H1 (cell line): ENCODE measurements around the gene SEC61G. TPM values are rescaled to one million over a fixed set of nuclear protein-coding genes. Genes with fewer than 3 reads are reported as not detected.

Experiments used
- CTCF ChIA-PET: fragments of 300-600 bp; sonication (Branson Sonifier 250); formaldehyde crosslinking; loops from one replicate; lab custom pipeline; 2021; ENCODE audit not compliant: partially characterized antibody; lab: Charles Lee
- POLR2A ChIA-PET: fragments of 300-600 bp; sonication (Branson Sonifier 250); formaldehyde crosslinking; loops from one replicate; lab custom pipeline; 2021; ENCODE audit warnings: inconsistent platforms; ENCODE audit not compliant: partially characterized antibody; lab: Charles Lee
- DNase-seq, 2 experiments: peaks; one replicate each; pipeline versions ENCODE4 v3.0.0 to v3.0.0-alpha.2; 2010 to 2022; ENCODE audit warnings: low spot score in 2 of 2, low read depth in 1 of 2, mixed read lengths in 1 of 2
- FAIRE-seq: peaks from 2 replicates; lab custom pipeline; 2011; peaks lifted over from hg19 to GRCh38; lab: Jason Lieb, UNC
- H2AFZ ChIP-seq: 2 replicates; pipeline ENCODE4 v1.8.1; 2012; ENCODE audit warnings: low read length, inconsistent platforms
- H2AK5ac ChIP-seq: 2 replicates; pipeline ENCODE4 v1.6.1; 2013; ENCODE audit warnings: low read depth, low read length
- H2BK120ac ChIP-seq: replicated peaks from 2 replicates; pipeline ENCODE3; 2013; ENCODE audit warnings: low read depth, low read length, inconsistent platforms
- H2BK12ac ChIP-seq: 2 replicates; pipeline ENCODE4 v1.6.1; 2013; ENCODE audit warnings: low read depth, low read length
- H2BK15ac ChIP-seq: 2 replicates; pipeline ENCODE4 v1.6.1; 2013; ENCODE audit warnings: low read length
- H2BK20ac ChIP-seq: 2 replicates; pipeline ENCODE4 v1.6.1; 2013; ENCODE audit warnings: low read length
- H2BK5ac ChIP-seq: 2 replicates; pipeline ENCODE4 v1.6.1; 2013; ENCODE audit warnings: low read depth, low read length
- H3K14ac ChIP-seq: 2 replicates; pipeline ENCODE4 v1.6.1; 2013; ENCODE audit warnings: inconsistent platforms; ENCODE audit not compliant: insufficient read length
- H3K18ac ChIP-seq: 2 replicates; pipeline ENCODE4 v1.6.1; 2013; ENCODE audit warnings: low read length; ENCODE audit errors: extremely low read depth
- H3K23ac ChIP-seq: 2 replicates; pipeline ENCODE4 v1.6.1; 2013; ENCODE audit warnings: inconsistent platforms; ENCODE audit not compliant: insufficient read length
- H3K23me2 ChIP-seq: 2 replicates; pipeline ENCODE4 v1.6.1; 2013; ENCODE audit warnings: low read depth, low read length
- H3K27ac ChIP-seq: 2 replicates; pipeline ENCODE4 v1.6.1; 2011; ENCODE audit warnings: low read depth, low read length, inconsistent platforms
- H3K27me3 ChIP-seq, 4 experiments: replicated peaks in 1 of 4; 1 replicate in 1 of 4; 2 replicates in 3 of 4; pipeline versions ENCODE4 v1.6.1 to v1.8.1; 2011 to 2013; ENCODE audit warnings: low read length in 3 of 4, mild to moderate bottlenecking in 3 of 4, inconsistent platforms in 2 of 4, mixed read lengths in 2 of 4, moderate library complexity in 1 of 4; ENCODE audit not compliant: control insufficient read depth in 3 of 4, insufficient read depth in 3 of 4; ENCODE audit errors: extremely low read depth in 1 of 4
- H3K36me3 ChIP-seq, 4 experiments: 2 replicates each; pipeline versions ENCODE4 v1.6.1 to v1.8.1; 2011 to 2013; ENCODE audit warnings: mild to moderate bottlenecking in 4 of 4, low read length in 3 of 4, moderate library complexity in 2 of 4, control low read depth in 1 of 4, inconsistent platforms in 1 of 4; ENCODE audit not compliant: insufficient read depth in 4 of 4, control insufficient read depth in 2 of 4
- H3K4ac ChIP-seq: replicated peaks from 2 replicates; pipeline ENCODE3; 2013; ENCODE audit warnings: low read length, low read depth, mixed read lengths, inconsistent platforms; ENCODE audit not compliant: insufficient read length
- H3K4me1 ChIP-seq, 4 experiments: replicated peaks in 1 of 4; 1 replicate in 1 of 4; 2 replicates in 3 of 4; pipeline versions ENCODE4 v1.6.1 to v1.8.1; 2011 to 2013; ENCODE audit warnings: low read length in 3 of 4, inconsistent platforms in 2 of 4, mixed read lengths in 1 of 4; ENCODE audit not compliant: insufficient read depth in 4 of 4, control insufficient read depth in 3 of 4
- H3K4me2 ChIP-seq, 2 experiments: 2 replicates each; pipeline versions ENCODE4 v1.6.1 to v1.8.1; 2011 to 2013; ENCODE audit warnings: low read depth in 2 of 2, low read length in 2 of 2, control low read depth in 1 of 2, inconsistent platforms in 1 of 2, mild to moderate bottlenecking in 1 of 2; ENCODE audit not compliant: insufficient read depth in 1 of 2
- H3K4me3 ChIP-seq, 4 experiments: fragments of 200-600, 300-600 bp in 1 of 4; sonication (generic), shearing (Covaris generic), sonication (Bioruptor Twin) in 1 of 4; 2 replicates each; pipeline versions ENCODE4 v1.5.1 to v1.8.1; 2011 to 2016; ENCODE audit warnings: low read length in 4 of 4, low read depth in 3 of 4, control low read depth in 2 of 4, inconsistent platforms in 2 of 4, mild to moderate bottlenecking in 2 of 4, mixed read lengths in 1 of 4, moderate library complexity in 1 of 4; ENCODE audit not compliant: insufficient read depth in 2 of 4; ENCODE audit errors: extremely low read depth in 1 of 4
- H3K56ac ChIP-seq: replicated peaks from 2 replicates; pipeline ENCODE3; 2013; ENCODE audit warnings: low read depth, mild to moderate bottlenecking, mixed read lengths, low read length, inconsistent platforms; ENCODE audit not compliant: insufficient read length
- H3K79me1 ChIP-seq: 2 replicates; pipeline ENCODE4 v1.6.1; 2013; ENCODE audit warnings: low read depth, low read length, control low read depth
- H3K79me2 ChIP-seq, 2 experiments: 2 replicates each; pipeline versions ENCODE4 v1.6.1 to v1.8.1; 2012 to 2013; ENCODE audit warnings: low read length in 2 of 2, mild to moderate bottlenecking in 2 of 2, inconsistent platforms in 1 of 2; ENCODE audit not compliant: insufficient read depth in 2 of 2, control insufficient read depth in 1 of 2
- H3K9ac ChIP-seq, 4 experiments: replicated peaks in 1 of 4; 1 replicate in 1 of 4; 2 replicates in 3 of 4; pipeline versions ENCODE4 v1.6.1 to v1.8.1; 2011 to 2013; ENCODE audit warnings: low read depth in 3 of 4, low read length in 3 of 4, control low read depth in 2 of 4, mild to moderate bottlenecking in 2 of 4, moderate library complexity in 2 of 4, inconsistent platforms in 1 of 4; ENCODE audit errors: extremely low read depth in 1 of 4
- H3K9me3 ChIP-seq, 2 experiments: 2 replicates each; pipeline versions ENCODE4 v1.6.1 to v1.8.1; 2012 to 2013; ENCODE audit warnings: mild to moderate bottlenecking in 2 of 2, moderate library complexity in 2 of 2, control low read depth in 1 of 2, inconsistent platforms in 1 of 2, low read depth in 1 of 2, low read length in 1 of 2, mixed read lengths in 1 of 2; ENCODE audit not compliant: insufficient read depth in 2 of 2
- H4K20me1 ChIP-seq, 2 experiments: replicated peaks in 1 of 2; 2 replicates each; pipeline versions ENCODE3 to v1.8.1; 2011 to 2013; ENCODE audit warnings: inconsistent platforms in 2 of 2, low read length in 2 of 2, mild to moderate bottlenecking in 1 of 2; ENCODE audit not compliant: insufficient read depth in 2 of 2, control insufficient read depth in 1 of 2
- H4K5ac ChIP-seq: 2 replicates; pipeline ENCODE4 v1.6.1; 2013; ENCODE audit warnings: low read length, low read depth, mixed read lengths, inconsistent platforms; ENCODE audit not compliant: insufficient read length
- H4K8ac ChIP-seq: 2 replicates; pipeline ENCODE4 v1.8.0; 2013; ENCODE audit warnings: mild to moderate bottlenecking, moderate library complexity, low read length, inconsistent platforms; ENCODE audit not compliant: insufficient read depth; ENCODE audit errors: extremely low read depth
- H4K91ac ChIP-seq: replicated peaks from 2 replicates; pipeline ENCODE3; 2013; ENCODE audit warnings: low read length, mixed read lengths, inconsistent platforms; ENCODE audit not compliant: insufficient read length
- BRCA1 ChIP-seq: IDR thresholded peaks from 2 replicates; pipeline ENCODE4 v1.6.1; 2012; ENCODE audit warnings: low read depth, low read length, improper control_type of control experiment
- CBX5 ChIP-seq: fragments of 300-800, 300-1000 bp; sonication (generic); IDR thresholded peaks from 2 replicates; pipeline ENCODE4 v1.7.1; 2016; ENCODE audit warnings: antibody characterized with exemption, low read length, low read depth
- FOSL1 ChIP-seq: IDR thresholded peaks from 2 replicates; pipeline ENCODE4 v1.6.1; 2011; ENCODE audit warnings: mild to moderate bottlenecking, low read depth, low read length, moderate library complexity; ENCODE audit not compliant: insufficient read depth
- GABPA ChIP-seq: IDR thresholded peaks from 2 replicates; pipeline ENCODE4 v1.6.1; 2011; ENCODE audit warnings: mild to moderate bottlenecking, low read length, moderate library complexity, borderline replicate concordance; ENCODE audit not compliant: insufficient read depth
- HDAC6 ChIP-seq: IDR thresholded peaks from one replicate; pipeline ENCODE4 v1.7.1; 2012; ENCODE audit warnings: low read depth, mild to moderate bottlenecking, inconsistent platforms, low read length, moderate library complexity
- JUN ChIP-seq: IDR thresholded peaks from 2 replicates; pipeline ENCODE4 v1.6.1; 2011; ENCODE audit warnings: low read depth, mild to moderate bottlenecking, improper control_type of control experiment, low read length
- KDM4A ChIP-seq: IDR thresholded peaks from one replicate; pipeline ENCODE4 v1.7.1; 2012; ENCODE audit warnings: low read depth, mild to moderate bottlenecking, moderate library complexity, low read length, inconsistent platforms; ENCODE audit not compliant: severe bottlenecking
- POLR2A ChIP-seq, 2 experiments: IDR thresholded peaks; 1 replicate in 1 of 2; 2 replicates in 1 of 2; pipeline ENCODE4 v1.6.1; 2011; ENCODE audit warnings: low read depth in 2 of 2, low read length in 2 of 2, mild to moderate bottlenecking in 2 of 2; ENCODE audit errors: control extremely low read depth in 1 of 2
- RXRA ChIP-seq: IDR thresholded peaks from 2 replicates; pipeline ENCODE4 v1.6.1; 2011; ENCODE audit warnings: low read depth, mild to moderate bottlenecking, low read length, moderate library complexity; ENCODE audit not compliant: insufficient read depth
- SP2 ChIP-seq: IDR thresholded peaks from 2 replicates; pipeline ENCODE4 v1.6.1; 2012; ENCODE audit warnings: mild to moderate bottlenecking, low read length, inconsistent platforms
- TAF7 ChIP-seq: optimal IDR thresholded peaks from 2 replicates; pipeline ENCODE3; 2011; ENCODE audit warnings: low read depth, mild to moderate bottlenecking, inconsistent platforms, low read length, moderate library complexity, borderline replicate concordance
- ZNF274 ChIP-seq: IDR thresholded peaks from 2 replicates; pipeline ENCODE4 v1.7.0; 2012; ENCODE audit warnings: low read length, borderline replicate concordance; ENCODE audit errors: extremely low read depth
- WGBS, 2 experiments: shearing (Covaris generic) in 1 of 2; methylation state at CpG; one replicate each; pipeline versions ENCODE4 v1.1.6 to v1.1.7; 2013 to 2015; ENCODE audit warnings: low lambda C conversion rate in 2 of 2, mixed read lengths in 2 of 2, inconsistent platforms in 1 of 2, low coverage in 1 of 2, missing lambda C conversion rate in 1 of 2; ENCODE audit not compliant: insufficient replicate concordance in 2 of 2, insufficient coverage in 1 of 2, insufficient read length in 1 of 2; ENCODE audit errors: extremely low coverage in 1 of 2, missing lambda C conversion rate in 1 of 2; 5-methylcytosine and 5-hydroxymethylcytosine counted together
- polyA plus RNA-seq, 7 experiments: library from polyadenylated mRNA; depleted of rRNA in 3 of 7; stranded (reverse) in 5 of 7; unstranded in 2 of 7; fragments of >200 nt in 5 of 7; fragments of 200-250 nt in 2 of 7; gene quantifications; 1 replicate in 5 of 7; 2 replicates in 1 of 7; 4 replicates in 1 of 7; pipeline versions ENCODE4 v1.2.1 to v1.2.3, GENCODE V29; 2011 to 2013; ENCODE audit warnings: missing spikeins in 2 of 7, mixed read lengths in 2 of 7
- total RNA-seq: library from RNA; stranded (reverse); fragmentation: NEBNext Ultra II Directional; extraction: Animal tissue kit (Norgen Biotek cat#: 25700); gene quantifications from 2 replicates; pipeline ENCODE4 v1.2.1, GENCODE V29; 2021
- TF ChIP-seq, protein P1 (sequence below): IDR thresholded peaks from 2 replicates; pipeline ENCODE4 v1.6.1; 2012; ENCODE audit warnings: inconsistent platforms

SEC61G gene
- total and polyA plus RNA-seq, 2 of the 8 experiments (the other 6 are each of a cell fraction or from before 2014, with no cell fraction given), result 142 to 274 TPM

- peak in 1 of 2 experiments; percentile 47 for DNase-seq
- POLR2A ChIA-PET, result interaction anchor here (0.5 kb wide), 1 partner anchor 14 kb away, joined by 3 read pairs; no protein-coding TSS in a partner anchor
- TF ChIP-seq BRCA1, result no peak
- TF ChIP-seq, protein P1, sequence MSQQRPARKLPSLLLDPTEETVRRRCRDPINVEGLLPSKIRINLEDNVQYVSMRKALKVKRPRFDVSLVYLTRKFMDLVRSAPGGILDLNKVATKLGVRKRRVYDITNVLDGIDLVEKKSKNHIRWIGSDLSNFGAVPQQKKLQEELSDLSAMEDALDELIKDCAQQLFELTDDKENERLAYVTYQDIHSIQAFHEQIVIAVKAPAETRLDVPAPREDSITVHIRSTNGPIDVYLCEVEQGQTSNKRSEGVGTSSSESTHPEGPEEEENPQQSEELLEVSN, result peak; percentile 34; the same call in 1 of the 2 replicates
- no peak for TF ChIP-seq CBX5
- no peak for TF ChIP-seq ZNF274
- no peak for TF ChIP-seq FOSL1
- TF ChIP-seq KDM4A, result no peak
- TF ChIP-seq SP2, result no peak
- TF ChIP-seq GABPA, result no peak
- TF ChIP-seq JUN, result no peak
- TF ChIP-seq TAF7, result no peak
- no peak for TF ChIP-seq RXRA
- TF ChIP-seq POLR2A (IDR thresholded peaks at IDR 0.05; ENCODE audit: control extremely low read depth in 1 of 2, low read depth in 2 of 2, low read length in 2 of 2), result no peak
- TF ChIP-seq HDAC6, result no peak
Measured at GRCh38 chr7:54788664-54789063, 29.7 kb upstream of the SEC61G start.

More at GRCh38 chr7:54788664-54789063, 29.7 kb upstream of the SEC61G start:
- H2BK12ac ChIP-seq, result peak overlapping the region; percentile 94; the same call in 1 of the 2 replicates
- 0 out of 7 replicates have a peak, but pooled peaks cover 0 to 2% (median 0%) of the 10 kb centered on the region in 4 experiments for H3K4me1 ChIP-seq
- no peak overlapping the region for H2BK120ac ChIP-seq
- no peak overlapping the region for H4K5ac ChIP-seq
- H4K20me1 ChIP-seq, result no peaks in the 10 kb centered on the region
- H3K23ac ChIP-seq, result no peak overlapping the region
- no peak overlapping the region for H2AK5ac ChIP-seq
- no peak overlapping the region for H3K56ac ChIP-seq
- H2AFZ ChIP-seq, result peak overlapping the region; percentile 82; the same call in 1 of the 2 replicates
- FAIRE-seq, result peak; percentile 97
- 13% methylated on average over 9 of the region's 9 CpGs; no CpG with 5 or more reads in 1 of the 2 experiments for WGBS, 2 experiments
- CTCF ChIA-PET, result interaction anchor here (0.5 to 5.0 kb wide), 19 partner anchors 9 to 581 kb away, joined by 3 to 34 read pairs (median 5); no protein-coding TSS in a partner anchor
- H2BK5ac ChIP-seq, result no peak overlapping the region
- H3K23me2 ChIP-seq, result no peaks in the 10 kb centered on the region; the same call in 1 of the 2 replicates
- H3K27me3 ChIP-seq, result no peaks in the 10 kb centered on the region; a peak in 2 of 7 replicates
- H3K9me3 ChIP-seq, result no peaks in the 10 kb centered on the region
- H2BK20ac ChIP-seq, result 0 out of 2 replicates have a peak overlapping the region, but pooled peaks have one; percentile 87
- H2BK15ac ChIP-seq, result peak overlapping the region; percentile 19; the same call in 1 of the 2 replicates
- no peak overlapping the region for H3K4me3 ChIP-seq
- H3K36me3 ChIP-seq, result no peaks in the 10 kb centered on the region
- no peak overlapping the region for H4K91ac ChIP-seq
- no peak overlapping the region for H3K9ac ChIP-seq
- no peaks in the 10 kb centered on the region for H3K79me2 ChIP-seq
- H3K14ac ChIP-seq, result no peak overlapping the region
- no peak overlapping the region for H3K4ac ChIP-seq
- no peak overlapping the region for H3K27ac ChIP-seq
- H3K79me1 ChIP-seq, result no peaks in the 10 kb centered on the region
- peak overlapping the region; percentile 22 to 47; a peak in 3 of 4 replicates for H3K4me2 ChIP-seq
- no peak overlapping the region for H3K18ac ChIP-seq
- no peak overlapping the region for H4K8ac ChIP-seq
